CD14-positive monocyte (primary cell): ENCODE measurements around the gene FRZB. TPM values are rescaled to one million over a fixed set of nuclear protein-coding genes. Genes with fewer than 3 reads are reported as not detected.

Experiments used
- DNase-seq, 3 donors: peaks; one replicate each; pipeline ENCODE4 v3.0.0-alpha.2; 2011 to 2022
- H2AFZ ChIP-seq: 2 replicates; pipeline ENCODE4 v1.6.0; 2012; ENCODE audit warnings: mild to moderate bottlenecking, low read depth, low read length, inconsistent platforms; ENCODE audit not compliant: insufficient read depth, poor library complexity, severe bottlenecking
- H3K27ac ChIP-seq, 2 donors: 1 replicate in 1 of 2; 2 replicates in 1 of 2; pipeline ENCODE4 v1.5.1; 2012 to 2013; ENCODE audit warnings: low read length in 2 of 2, control low read depth in 1 of 2, inconsistent platforms in 1 of 2, low read depth in 1 of 2, mild to moderate bottlenecking in 1 of 2
- H3K27me3 ChIP-seq, 2 donors: one replicate each; pipeline versions ENCODE4 v1.6.0 to v1.6.1; 2011 to 2013; ENCODE audit warnings: low read length in 2 of 2; ENCODE audit not compliant: control insufficient read depth in 2 of 2, insufficient read depth in 2 of 2
- H3K36me3 ChIP-seq, 2 donors: replicated peaks in 1 of 2; 1 replicate in 1 of 2; 2 replicates in 1 of 2; pipeline versions ENCODE4 v1.5.1 to v1.6.1; 2012 to 2013; ENCODE audit warnings: low read length in 2 of 2, control low read depth in 1 of 2, inconsistent platforms in 1 of 2, mild to moderate bottlenecking in 1 of 2; ENCODE audit not compliant: insufficient read depth in 2 of 2, control insufficient read depth in 1 of 2
- H3K4me1 ChIP-seq, 2 donors: 1 replicate in 1 of 2; 2 replicates in 1 of 2; pipeline versions ENCODE4 v1.5.1 to v1.6.1; 2012 to 2013; ENCODE audit warnings: low read length in 2 of 2, control low read depth in 1 of 2, inconsistent platforms in 1 of 2, mild to moderate bottlenecking in 1 of 2, moderate library complexity in 1 of 2; ENCODE audit not compliant: insufficient read depth in 2 of 2, control insufficient read depth in 1 of 2
- H3K4me2 ChIP-seq: replicated peaks from 2 replicates; pipeline ENCODE3; 2012; ENCODE audit warnings: low read length, moderate library complexity, mild to moderate bottlenecking; ENCODE audit not compliant: poor library complexity, severe bottlenecking; ENCODE audit errors: extremely low read depth
- H3K4me3 ChIP-seq, 3 experiments: fragments of 200-600 bp in 1 of 3; sonication (generic) in 1 of 3; replicated peaks in 1 of 3; 1 replicate in 2 of 3; 2 replicates in 1 of 3; pipeline ENCODE4 v1.5.1; 2011 to 2013; ENCODE audit warnings: low read length in 3 of 3, mild to moderate bottlenecking in 3 of 3, control low read depth in 2 of 3, low read depth in 2 of 3, inconsistent platforms in 1 of 3, moderate library complexity in 1 of 3
- H3K79me2 ChIP-seq: 2 replicates; pipeline ENCODE4 v1.6.0; 2012; ENCODE audit warnings: mild to moderate bottlenecking, control low read depth, inconsistent platforms, low read length, moderate library complexity; ENCODE audit not compliant: insufficient read depth
- H3K9ac ChIP-seq: 2 replicates; pipeline ENCODE4 v1.6.0; 2017; ENCODE audit warnings: low read length, mild to moderate bottlenecking; ENCODE audit not compliant: insufficient read depth, poor library complexity, severe bottlenecking
- H3K9me3 ChIP-seq, 2 donors: replicated peaks in 1 of 2; 1 replicate in 1 of 2; 2 replicates in 1 of 2; pipeline versions ENCODE4 v1.5.1 to v1.6.1; 2012 to 2013; ENCODE audit warnings: low read length in 2 of 2, control low read depth in 1 of 2; ENCODE audit not compliant: control insufficient read depth in 1 of 2, insufficient read depth in 1 of 2
- H4K20me1 ChIP-seq: 2 replicates; pipeline ENCODE4 v1.6.0; 2012; ENCODE audit warnings: mild to moderate bottlenecking, low read length, control low read depth, moderate library complexity; ENCODE audit not compliant: insufficient read depth
- H3K27ac Mint-ChIP-seq, 7 donors: one replicate each; pipeline ENCODE4 v1.8.0; 2020; ENCODE audit warnings: mild to moderate bottlenecking in 7 of 7, mixed read lengths in 7 of 7, moderate library complexity in 6 of 7, inconsistent platforms in 2 of 7
- H3K27me3 Mint-ChIP-seq, 3 donors: one replicate each; pipeline ENCODE4 v1.8.0; 2021 to 2022; ENCODE audit warnings: low read depth in 3 of 3, mild to moderate bottlenecking in 3 of 3, mixed read lengths in 3 of 3, moderate library complexity in 3 of 3, inconsistent platforms in 1 of 3
- H3K36me3 Mint-ChIP-seq, 2 donors: one replicate each; pipeline ENCODE4 v1.8.0; 2020; ENCODE audit warnings: mixed read lengths in 2 of 2, inconsistent platforms in 1 of 2, mild to moderate bottlenecking in 1 of 2
- H3K4me1 Mint-ChIP-seq: one replicate; pipeline ENCODE4 v1.8.0; 2020; ENCODE audit warnings: mild to moderate bottlenecking, mixed read lengths
- H3K4me3 Mint-ChIP-seq, 2 donors: one replicate each; pipeline ENCODE4 v1.8.0; 2020; ENCODE audit warnings: mild to moderate bottlenecking in 2 of 2, mixed read lengths in 2 of 2, moderate library complexity in 1 of 2
- H3K9me3 Mint-ChIP-seq, 7 donors: one replicate each; pipeline ENCODE4 v1.8.0; 2020 to 2022; ENCODE audit warnings: mixed read lengths in 7 of 7, mild to moderate bottlenecking in 6 of 7, moderate library complexity in 6 of 7, inconsistent platforms in 2 of 7
- WGBS: methylation state at CpG from one replicate; pipeline ENCODE4 v1.1.5; 2013; ENCODE audit warnings: missing lambda C conversion rate; ENCODE audit not compliant: insufficient coverage; 5-methylcytosine and 5-hydroxymethylcytosine counted together
- intact Hi-C, 2 donors: fragments of 100-400 bp; cut with micrococcal nuclease; formaldehyde crosslinking; loops; one replicate each; pipeline versions ENCODE4 v1.15.0 to v1.15.1; 2023
- polyA plus RNA-seq, 3 donors: library from polyadenylated mRNA; depleted of rRNA in 1 of 3; unstranded in 2 of 3; stranded (reverse) in 1 of 3; fragments of 300-500 nt in 2 of 3; fragments of >200 nt in 1 of 3; fragmentation: Illumina TruSeq in 2 of 3; gene quantifications; 1 replicate in 2 of 3; 2 replicates in 1 of 3; pipeline ENCODE4 v1.2.3, GENCODE V29; 2012 to 2021
- TF ChIP-seq, protein P1 (sequence below): fragments of 200-600 bp; IDR thresholded peaks from one replicate; pipeline ENCODE4 v1.8.0; 2022; ENCODE audit warnings: antibody characterized with exemption, mild to moderate bottlenecking

Gene FRZB
- polyA plus RNA-seq, 3 donors, result not detected

DNA sequence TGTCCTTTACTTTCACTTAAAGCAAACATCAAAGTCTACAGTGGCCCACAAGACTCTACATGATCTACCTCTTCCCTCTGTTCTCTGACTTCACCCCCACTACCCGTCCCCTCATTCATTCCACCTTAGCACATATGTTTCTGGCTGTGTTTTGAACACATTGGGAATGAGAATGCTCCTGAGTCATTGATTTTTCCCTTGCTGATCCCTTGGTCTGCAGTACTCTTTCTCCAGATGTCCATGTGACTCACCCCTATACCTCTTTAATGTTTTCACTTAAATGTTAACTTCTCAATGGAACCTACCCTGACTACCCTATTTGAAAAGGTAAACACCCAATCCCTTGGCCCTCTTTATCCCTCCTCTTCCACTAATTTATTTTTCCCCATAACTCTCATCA lies 30.7 kb upstream of the FRZB start:
- Histone ChIP-seq H3K79me2 (no peaks in the 10 kb centered on the region), H3K4me3 (no peak overlapping the region), H3K36me3 (no peaks in the 10 kb centered on the region), H3K9ac (no peak overlapping the region), H3K4me2 (no peak overlapping the region), H3K27me3 (no peaks in the 10 kb centered on the region), H3K9me3 (peaks cover 5 to 8% of the 10 kb centered on the region in 2 donors), H4K20me1 (no peaks in the 10 kb centered on the region), H2AFZ (no peak overlapping the region), H3K27ac (no peak overlapping the region), H3K4me1 (no peaks in the 10 kb centered on the region)
- no peak for DNase-seq
- Mint-ChIP-seq H3K36me3 (no peaks in the 10 kb centered on the region), H3K9me3 (peaks cover 0 to 18% (median 6%) of the 10 kb centered on the region in 7 donors), H3K27me3 (peaks cover 0 to 3% (median 3%) of the 10 kb centered on the region in 3 donors), H3K27ac (no peak overlapping the region), H3K4me1 (no peaks in the 10 kb centered on the region), H3K4me3 (no peak overlapping the region)
- WGBS, result no CpG with 5 or more reads among the region's 1 CpG
- intact Hi-C loops, result no loop called here
- TF ChIP-seq, protein P1, sequence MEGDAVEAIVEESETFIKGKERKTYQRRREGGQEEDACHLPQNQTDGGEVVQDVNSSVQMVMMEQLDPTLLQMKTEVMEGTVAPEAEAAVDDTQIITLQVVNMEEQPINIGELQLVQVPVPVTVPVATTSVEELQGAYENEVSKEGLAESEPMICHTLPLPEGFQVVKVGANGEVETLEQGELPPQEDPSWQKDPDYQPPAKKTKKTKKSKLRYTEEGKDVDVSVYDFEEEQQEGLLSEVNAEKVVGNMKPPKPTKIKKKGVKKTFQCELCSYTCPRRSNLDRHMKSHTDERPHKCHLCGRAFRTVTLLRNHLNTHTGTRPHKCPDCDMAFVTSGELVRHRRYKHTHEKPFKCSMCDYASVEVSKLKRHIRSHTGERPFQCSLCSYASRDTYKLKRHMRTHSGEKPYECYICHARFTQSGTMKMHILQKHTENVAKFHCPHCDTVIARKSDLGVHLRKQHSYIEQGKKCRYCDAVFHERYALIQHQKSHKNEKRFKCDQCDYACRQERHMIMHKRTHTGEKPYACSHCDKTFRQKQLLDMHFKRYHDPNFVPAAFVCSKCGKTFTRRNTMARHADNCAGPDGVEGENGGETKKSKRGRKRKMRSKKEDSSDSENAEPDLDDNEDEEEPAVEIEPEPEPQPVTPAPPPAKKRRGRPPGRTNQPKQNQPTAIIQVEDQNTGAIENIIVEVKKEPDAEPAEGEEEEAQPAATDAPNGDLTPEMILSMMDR, result no peak

DNA sequence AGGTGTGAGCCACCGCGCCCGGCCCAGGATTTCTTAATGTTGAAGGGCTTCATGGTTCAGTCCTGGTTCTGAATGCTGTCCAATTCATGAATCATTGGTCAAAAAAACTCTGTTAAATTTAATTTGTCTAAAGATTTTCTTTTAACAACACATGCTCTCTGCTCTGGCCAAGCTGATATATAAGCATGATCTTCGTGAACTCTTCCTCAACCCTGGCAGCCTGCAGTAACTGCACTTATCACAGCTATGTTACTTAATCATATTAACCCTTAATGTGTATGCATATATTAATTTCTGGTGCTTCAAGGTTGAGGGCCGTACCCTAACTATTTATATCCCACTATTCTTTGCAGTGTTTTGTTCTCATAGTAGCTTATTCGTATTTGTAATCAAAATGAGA lies 29.4 kb upstream of the FRZB start:
- no CpG with 5 or more reads among the region's 6 CpGs for WGBS
- no peak overlapping the region for H3K4me3 Mint-ChIP-seq
- Histone ChIP-seq H3K4me1 (no peaks in the 10 kb centered on the region), H3K36me3 (no peaks in the 10 kb centered on the region), H4K20me1 (no peaks in the 10 kb centered on the region), H3K4me3 (no peak overlapping the region), H3K9me3 (peaks cover 5 to 8% of the 10 kb centered on the region in 2 donors), H3K9ac (no peak overlapping the region), H3K27me3 (no peaks in the 10 kb centered on the region), H3K4me2 (no peak overlapping the region), H3K27ac (no peak overlapping the region), H2AFZ (no peak overlapping the region), H3K79me2 (no peaks in the 10 kb centered on the region)
- H3K27ac Mint-ChIP-seq, result no peak overlapping the region
- H3K27me3 Mint-ChIP-seq, result peaks cover 0 to 3% (median 0%) of the 10 kb centered on the region in 3 donors
- H3K4me1 Mint-ChIP-seq, result no peaks in the 10 kb centered on the region
- intact Hi-C loops, result no loop called here
- peaks cover 0 to 18% (median 6%) of the 10 kb centered on the region in 7 donors for H3K9me3 Mint-ChIP-seq
- TF ChIP-seq, protein P1, result no peak
- H3K36me3 Mint-ChIP-seq, result no peaks in the 10 kb centered on the region
- DNase-seq, result no peak
